ENCODE results near the gene U2AF2. TPM values are rescaled to one million over a fixed set of nuclear protein-coding genes. Genes with fewer than 3 reads are reported as not detected.

Gene U2AF2
- total RNA-seq, 1 experiment from 2014 or later, result 321 TPM

DNA sequence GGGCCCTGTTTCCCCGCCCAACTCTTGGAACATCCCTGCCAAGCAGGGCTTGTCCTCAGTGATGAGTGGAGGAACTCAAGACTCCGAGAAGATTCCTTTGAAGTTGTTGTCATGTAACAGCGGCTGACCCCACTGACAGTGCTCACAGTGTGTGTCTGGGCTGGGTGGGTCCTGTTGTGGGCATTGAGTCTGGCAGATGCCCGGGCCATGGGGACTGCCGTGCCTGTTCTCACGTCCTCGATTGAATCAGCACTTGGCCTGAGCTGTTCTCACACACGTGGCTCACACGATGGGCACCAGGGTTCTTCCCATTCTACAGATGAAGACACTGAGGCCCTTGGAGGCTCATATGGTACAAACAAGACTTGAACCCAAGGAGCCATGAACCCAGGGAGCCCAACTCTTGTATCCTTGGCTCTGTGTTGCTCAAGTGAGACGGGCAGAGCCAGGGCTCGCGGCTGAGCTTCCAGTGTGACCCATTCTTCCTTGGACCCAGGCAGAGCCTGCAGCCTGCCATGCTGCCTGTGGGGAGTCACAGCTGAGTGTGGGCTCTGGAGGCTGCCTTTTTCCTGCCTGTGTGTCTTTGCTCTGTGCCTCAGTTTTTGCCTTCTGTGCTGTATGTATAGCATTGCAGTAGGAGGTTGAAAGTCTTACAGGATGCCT is 11.6 kb downstream of the U2AF2 start:
- Histone ChIP-seq H2AK5ac (ENCODE audit: insufficient read length, low read length) (no peak overlapping the region), H2BK5ac (ENCODE audit: insufficient read length, low read length) (no peak overlapping the region), H3K56ac (ENCODE audit: insufficient read length, low read depth, low read length) (no peak overlapping the region), H3K18ac (ENCODE audit: insufficient read length, low read depth, low read length) (no peak overlapping the region), H3K27me3 (ENCODE audit: insufficient read depth, low read length) (no peaks in the 10 kb centered on the region), H2BK15ac (ENCODE audit: low read depth, low read length) (no peak overlapping the region), H2AFZ (ENCODE audit: low read length) (no peak overlapping the region), H2BK12ac (ENCODE audit: insufficient read length, low read depth, low read length) (no peak overlapping the region), H3K9ac (ENCODE audit: extremely low read depth, insufficient read length, low read length) (no peak overlapping the region), H4K5ac (ENCODE audit: insufficient read length, low read depth, low read length) (no peak overlapping the region), H3K4ac (ENCODE audit: low read depth, low read length) (no peak overlapping the region), H2BK120ac (ENCODE audit: low read depth, low read length, poor library complexity, severe bottlenecking) (no peak overlapping the region), H3T11ph (ENCODE audit: low read length) (no peak overlapping the region), H3K14ac (ENCODE audit: insufficient read depth, low read length) (no peak overlapping the region), H3K4me1 (ENCODE audit: insufficient read depth, low read length) (no peaks in the 10 kb centered on the region), H2BK20ac (ENCODE audit: low read depth, low read length, poor library complexity, severe bottlenecking) (no peak overlapping the region), H3K23me2 (ENCODE audit: insufficient read length, low read depth, low read length, poor library complexity, severe bottlenecking) (no peaks in the 10 kb centered on the region), H3K79me1 (ENCODE audit: insufficient read depth, low read depth, low read length, poor library complexity, severe bottlenecking) (no peaks in the 10 kb centered on the region), H4K91ac (ENCODE audit: insufficient read length, low read depth, low read length) (no peak overlapping the region), H3K79me2 (ENCODE audit: insufficient read depth, low read length) (peaks cover 7% of the 10 kb centered on the region; the same call in 1 of the 2 replicates), H3K23ac (ENCODE audit: insufficient read length, low read depth, low read length) (no peak overlapping the region), H3K9me3 (ENCODE audit: control insufficient read depth, low read depth, low read length) (no peaks in the 10 kb centered on the region), H3K4me2 (ENCODE audit: insufficient read depth, insufficient read length, low read length) (no peak overlapping the region), H3K27ac (ENCODE audit: insufficient read length, low read depth, low read length) (no peak overlapping the region), H4K20me1 (ENCODE audit: control insufficient read depth, insufficient read depth, insufficient read length) (no peaks in the 10 kb centered on the region), H4K8ac (replicated peaks; ENCODE audit: insufficient read length, low read depth, low read length) (no peak overlapping the region)
- H3K9me3 Mint-ChIP-seq, result no peaks in the 10 kb centered on the region
- no CpG with 5 or more reads among the region's 12 CpGs for WGBS (ENCODE audit: extremely low coverage, insufficient read length, low lambda C conversion rate)
- TF ChIP-seq, protein P1, sequence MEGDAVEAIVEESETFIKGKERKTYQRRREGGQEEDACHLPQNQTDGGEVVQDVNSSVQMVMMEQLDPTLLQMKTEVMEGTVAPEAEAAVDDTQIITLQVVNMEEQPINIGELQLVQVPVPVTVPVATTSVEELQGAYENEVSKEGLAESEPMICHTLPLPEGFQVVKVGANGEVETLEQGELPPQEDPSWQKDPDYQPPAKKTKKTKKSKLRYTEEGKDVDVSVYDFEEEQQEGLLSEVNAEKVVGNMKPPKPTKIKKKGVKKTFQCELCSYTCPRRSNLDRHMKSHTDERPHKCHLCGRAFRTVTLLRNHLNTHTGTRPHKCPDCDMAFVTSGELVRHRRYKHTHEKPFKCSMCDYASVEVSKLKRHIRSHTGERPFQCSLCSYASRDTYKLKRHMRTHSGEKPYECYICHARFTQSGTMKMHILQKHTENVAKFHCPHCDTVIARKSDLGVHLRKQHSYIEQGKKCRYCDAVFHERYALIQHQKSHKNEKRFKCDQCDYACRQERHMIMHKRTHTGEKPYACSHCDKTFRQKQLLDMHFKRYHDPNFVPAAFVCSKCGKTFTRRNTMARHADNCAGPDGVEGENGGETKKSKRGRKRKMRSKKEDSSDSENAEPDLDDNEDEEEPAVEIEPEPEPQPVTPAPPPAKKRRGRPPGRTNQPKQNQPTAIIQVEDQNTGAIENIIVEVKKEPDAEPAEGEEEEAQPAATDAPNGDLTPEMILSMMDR (conservative IDR thresholded peaks at IDR 0.05), result no peak
- peaks cover 11 to 12% of the 10 kb centered on the region in 2 experiments for H3K4me1 Mint-ChIP-seq
- peaks cover 73 to 92% (median 89%) of the 10 kb centered on the region in 3 experiments for H3K36me3 Mint-ChIP-seq (ENCODE audit: insufficient read depth in 1 of 3, low read depth in 3 of 3)
- no peak overlapping the region for H3K4me3 Mint-ChIP-seq
- no peaks in the 10 kb centered on the region for H3K27me3 Mint-ChIP-seq (ENCODE audit: low read depth)
- no peak for DNase-seq
- no peak overlapping the region; a peak in 1 of 7 replicates for H3K27ac Mint-ChIP-seq
